ENCODE data around the gene IQCB1. TPM values are rescaled to one million over a fixed set of nuclear protein-coding genes. Genes with fewer than 3 reads are reported as not detected.
"Not testable (repeated sequence)": the region's sequence is repeated elsewhere in the genome, so short reads cannot be mapped to it uniquely, and the experiment has no call there.

IQCB1 gene
- total and polyA plus RNA-seq, 2 donors = 13.0 to 41.1 TPM

DNA sequence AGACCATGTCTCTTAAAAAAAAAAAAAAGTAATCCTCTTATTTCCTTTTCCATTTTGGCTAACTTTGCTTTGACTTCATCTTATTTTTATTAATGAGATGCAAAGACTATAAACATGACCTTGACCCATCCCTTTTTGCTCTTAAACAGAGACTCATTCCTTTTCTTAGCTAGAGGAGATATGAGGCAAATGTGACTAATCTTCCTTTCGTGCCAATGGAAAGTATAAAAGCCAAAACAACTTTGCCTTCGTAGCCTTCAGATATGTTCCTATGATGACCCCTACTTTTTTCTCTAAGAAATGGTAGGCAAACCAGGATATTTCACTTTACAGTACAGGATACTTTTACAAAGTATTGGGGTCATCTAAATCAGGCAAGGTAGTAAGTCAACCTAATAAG is 48.4 kb downstream of the IQCB1 start:
- Histone ChIP-seq H3K4me1 (ENCODE audit: insufficient read depth) (no peaks in the 10 kb centered on the region), H3K4me3 (ENCODE audit: low read depth, low read length) (no peak overlapping the region), H3K36me3 (ENCODE audit: insufficient read depth) (no peaks in the 10 kb centered on the region), H3K27ac (ENCODE audit: low read depth) (no peak overlapping the region)
- 76% methylated on average over 2 of the region's 2 CpGs for WGBS
- DNase-seq (ENCODE audit: extremely low spot score) = no peak

DNA sequence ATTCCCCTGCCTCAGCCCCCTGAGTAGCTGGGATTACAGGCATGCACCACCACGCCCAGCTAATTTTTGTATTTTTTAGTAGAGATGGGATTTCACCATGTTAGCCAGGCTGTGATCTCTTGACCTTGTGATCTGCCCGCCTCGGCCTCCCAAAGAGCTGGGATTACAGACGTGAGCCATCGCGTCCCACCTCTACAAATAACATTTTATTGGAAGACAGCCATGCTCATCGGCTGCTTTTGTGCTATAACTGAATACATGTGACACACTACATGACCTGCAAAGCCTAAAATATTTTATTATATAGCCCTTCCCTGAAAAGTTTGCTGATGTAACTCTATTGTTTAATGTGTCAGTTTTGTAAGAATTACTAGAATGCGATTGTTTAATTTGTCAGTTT is 52.1 kb downstream of the IQCB1 start:
- H3K27ac ChIP-seq (ENCODE audit: low read depth); H3K4me3 ChIP-seq (ENCODE audit: low read depth, low read length); DNase-seq (ENCODE audit: extremely low spot score); H3K36me3 ChIP-seq (ENCODE audit: insufficient read depth); H3K4me1 ChIP-seq (ENCODE audit: insufficient read depth): not testable (repeated sequence)
- 75% methylated on average over 8 of the region's 8 CpGs for WGBS

DNA sequence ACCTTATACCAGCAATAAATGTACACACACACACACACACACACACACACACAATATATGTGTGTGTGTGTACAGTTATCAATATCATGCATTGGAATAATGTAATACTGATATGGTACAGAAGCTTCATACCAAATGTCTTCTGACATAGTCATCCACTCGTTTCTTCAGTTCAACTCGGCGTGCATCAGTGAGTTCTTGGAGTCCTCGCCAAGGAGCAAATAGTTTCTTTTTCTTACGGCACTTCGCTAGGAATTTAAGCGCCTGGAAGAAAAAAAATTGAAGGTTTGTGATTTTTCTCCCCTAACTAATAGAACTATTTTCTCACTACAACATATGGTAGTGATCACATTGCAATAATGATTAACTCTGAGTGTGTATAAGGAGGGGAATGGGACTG is 53.2 kb downstream of the IQCB1 start:
- peaks cover 3% of the 10 kb centered on the region for H3K36me3 ChIP-seq (ENCODE audit: insufficient read depth)

DNA sequence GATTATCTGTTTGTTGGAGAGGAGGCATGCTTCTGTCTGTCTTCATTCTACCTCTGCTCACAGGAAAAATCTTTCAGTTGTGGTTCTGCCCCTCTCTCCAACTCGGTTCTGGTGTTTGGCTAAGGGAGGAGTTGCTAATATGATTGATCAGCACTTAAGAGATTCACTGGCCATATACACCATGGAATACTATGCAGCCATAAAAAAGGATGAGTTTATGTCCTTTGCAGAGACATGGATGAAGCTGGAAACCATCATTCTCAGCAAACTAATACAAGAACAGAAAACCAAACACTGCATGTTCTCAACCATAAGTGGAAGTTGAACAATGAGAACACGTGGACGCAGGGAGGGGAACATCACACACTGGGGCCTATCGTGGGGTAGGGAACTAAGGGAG is 59.8 kb downstream of the IQCB1 start:
- not testable (repeated sequence) for H3K4me3 ChIP-seq (ENCODE audit: low read depth, low read length); H3K36me3 ChIP-seq (ENCODE audit: insufficient read depth); H3K4me1 ChIP-seq (ENCODE audit: insufficient read depth); DNase-seq (ENCODE audit: extremely low spot score); H3K27ac ChIP-seq (ENCODE audit: low read depth)
- 98% methylated on average over 4 of the region's 4 CpGs for WGBS

More for the DNA sequence above, 53.2 kb downstream of the IQCB1 start:
- WGBS = 97% methylated on average over 7 of the region's 7 CpGs
- no peaks in the 10 kb centered on the region for H3K4me1 ChIP-seq (ENCODE audit: insufficient read depth)
- DNase-seq (ENCODE audit: extremely low spot score) = no peak
- no peak overlapping the region for H3K27ac ChIP-seq (ENCODE audit: low read depth)
- H3K4me3 ChIP-seq (ENCODE audit: low read depth, low read length) = no peak overlapping the region

DNA sequence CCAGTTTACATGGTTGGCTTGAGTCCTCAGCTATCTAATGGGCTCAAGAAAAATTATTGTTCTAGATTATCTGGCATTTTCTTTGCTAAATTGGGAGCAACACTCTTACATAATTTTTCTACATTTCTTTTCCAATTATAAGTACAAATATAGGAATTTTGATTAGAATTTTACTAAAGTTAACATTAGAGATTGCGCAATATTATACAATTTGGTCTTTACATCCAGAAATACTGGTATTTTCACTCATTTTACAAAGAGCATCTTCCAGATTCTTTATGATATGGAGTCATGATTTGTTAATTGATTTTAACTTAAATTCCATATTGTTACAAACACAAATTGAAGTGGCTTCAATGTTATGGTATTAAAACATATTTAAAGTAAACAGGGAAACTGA is 65.6 kb downstream of the IQCB1 start:
- no peak overlapping the region for H3K4me3 ChIP-seq (ENCODE audit: low read depth, low read length)
- H3K27ac ChIP-seq (ENCODE audit: low read depth) = no peak overlapping the region
- no peak for DNase-seq (ENCODE audit: extremely low spot score)
- no peaks in the 10 kb centered on the region for H3K4me1 ChIP-seq (ENCODE audit: insufficient read depth)
- H3K36me3 ChIP-seq (ENCODE audit: insufficient read depth) = peaks cover 6% of the 10 kb centered on the region
- 99% methylated on average over 1 of the region's 1 CpG for WGBS

DNA sequence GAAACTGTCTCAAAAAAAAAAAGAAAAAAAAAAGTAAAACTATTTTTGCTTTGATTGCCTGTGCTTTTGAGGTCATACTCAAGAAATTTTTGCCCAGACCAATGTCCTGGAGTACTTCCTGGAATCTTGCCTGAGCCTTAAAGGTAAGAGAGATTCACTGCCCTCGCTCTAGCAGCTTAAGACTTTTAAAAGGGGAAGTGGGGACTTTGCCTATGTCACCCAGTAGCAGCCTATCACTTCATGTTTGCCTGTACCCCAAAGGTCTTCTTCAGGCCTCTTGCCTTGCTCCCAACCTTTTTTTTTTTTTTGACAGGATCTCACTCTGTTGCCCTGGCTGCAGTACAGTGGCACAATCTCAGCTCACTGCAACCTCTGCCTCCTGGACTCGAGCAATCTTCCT is 66.4 kb downstream of the IQCB1 start:
- Histone ChIP-seq H3K4me1 (ENCODE audit: insufficient read depth) (no peaks in the 10 kb centered on the region), H3K36me3 (ENCODE audit: insufficient read depth) (peaks cover 6% of the 10 kb centered on the region), H3K4me3 (ENCODE audit: low read depth, low read length) (no peak overlapping the region), H3K27ac (ENCODE audit: low read depth) (no peak overlapping the region)
- no peak for DNase-seq (ENCODE audit: extremely low spot score)
- WGBS = 95% methylated on average over 2 of the region's 2 CpGs

DNA sequence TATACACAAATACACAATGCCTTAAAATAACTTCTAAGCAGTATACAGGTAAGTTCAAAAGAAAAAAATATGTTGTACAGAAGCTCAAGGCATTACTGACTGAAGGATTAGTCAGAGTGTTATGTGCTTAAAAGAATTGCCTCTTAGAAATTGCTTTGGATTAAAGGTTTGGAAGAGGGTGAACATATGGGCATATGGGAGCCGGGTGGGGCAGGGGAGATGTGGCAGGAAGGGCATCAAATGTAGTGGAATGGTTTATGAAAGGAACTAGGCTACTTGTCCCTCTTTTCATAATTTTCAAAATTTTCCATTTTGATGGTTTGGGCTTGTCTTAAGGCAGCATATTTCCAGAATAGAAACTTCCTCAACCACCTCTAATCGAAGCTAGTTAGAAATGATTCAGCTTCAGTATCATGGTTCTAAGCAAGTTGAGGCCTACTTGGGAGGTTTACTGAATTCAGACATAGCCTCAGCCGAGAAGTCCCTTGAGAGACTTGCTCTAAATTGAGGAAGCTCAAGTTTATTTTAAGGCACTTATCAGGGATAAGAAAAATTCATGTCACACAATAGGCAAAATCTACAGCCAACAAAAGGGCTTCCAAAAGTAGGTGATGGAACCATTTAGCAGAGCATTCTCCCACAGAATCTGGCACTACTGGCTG is 75.2 kb downstream of the IQCB1 start:
- 73% methylated on average over 3 of the region's 3 CpGs for whole genome bisulfite sequencing
- Histone ChIP-seq H3K27ac (ENCODE audit: low read depth) (no peak overlapping the region), H3K4me1 (ENCODE audit: insufficient read depth) (no peaks in the 10 kb centered on the region), H3K4me3 (ENCODE audit: low read depth, low read length) (no peak overlapping the region), H3K36me3 (ENCODE audit: insufficient read depth) (no peaks in the 10 kb centered on the region)
- no peak for DNase-seq (ENCODE audit: extremely low spot score)

DNA sequence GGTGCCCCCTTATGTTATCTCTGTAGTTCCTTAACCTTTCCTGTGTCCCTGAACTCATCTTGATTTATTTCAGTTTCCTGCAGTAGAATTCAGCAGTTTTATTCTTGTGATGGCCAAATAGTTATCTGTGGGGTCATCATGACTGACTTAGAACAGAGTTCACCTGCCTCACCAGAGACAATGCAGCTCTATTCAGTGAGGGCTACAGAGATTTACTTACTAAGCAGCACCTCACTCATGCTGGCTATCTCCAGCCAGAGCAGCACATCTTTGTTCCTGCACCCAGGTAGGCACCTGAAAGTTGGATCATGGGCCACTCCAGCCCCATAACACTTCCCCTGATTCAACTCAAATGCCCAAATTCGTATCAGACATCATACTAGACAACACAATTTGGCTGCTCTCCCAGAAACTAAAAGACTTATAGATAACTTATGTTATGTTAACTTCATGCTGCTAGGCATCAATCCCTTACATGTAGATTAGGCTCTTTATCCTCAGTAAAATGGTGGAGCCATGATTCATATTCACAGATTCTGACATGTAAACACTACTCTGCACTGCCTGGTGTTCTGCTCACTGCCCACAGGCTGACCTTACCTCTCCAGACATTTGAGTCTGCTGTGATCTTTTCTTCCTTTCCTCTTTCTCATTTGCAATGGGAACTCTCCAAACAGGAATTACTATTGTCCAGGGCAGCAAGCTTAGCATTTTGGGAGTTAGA is 76.0 kb downstream of the IQCB1 start:
- H3K27ac ChIP-seq (ENCODE audit: low read depth) = no peak overlapping the region
- 12% methylated on average over 1 of the region's 1 CpG for WGBS
- H3K36me3 ChIP-seq (ENCODE audit: insufficient read depth) = no peaks in the 10 kb centered on the region
- no peak for DNase-seq (ENCODE audit: extremely low spot score)
- no peak overlapping the region for H3K4me3 ChIP-seq (ENCODE audit: low read depth, low read length)
- no peaks in the 10 kb centered on the region for H3K4me1 ChIP-seq (ENCODE audit: insufficient read depth)

DNA sequence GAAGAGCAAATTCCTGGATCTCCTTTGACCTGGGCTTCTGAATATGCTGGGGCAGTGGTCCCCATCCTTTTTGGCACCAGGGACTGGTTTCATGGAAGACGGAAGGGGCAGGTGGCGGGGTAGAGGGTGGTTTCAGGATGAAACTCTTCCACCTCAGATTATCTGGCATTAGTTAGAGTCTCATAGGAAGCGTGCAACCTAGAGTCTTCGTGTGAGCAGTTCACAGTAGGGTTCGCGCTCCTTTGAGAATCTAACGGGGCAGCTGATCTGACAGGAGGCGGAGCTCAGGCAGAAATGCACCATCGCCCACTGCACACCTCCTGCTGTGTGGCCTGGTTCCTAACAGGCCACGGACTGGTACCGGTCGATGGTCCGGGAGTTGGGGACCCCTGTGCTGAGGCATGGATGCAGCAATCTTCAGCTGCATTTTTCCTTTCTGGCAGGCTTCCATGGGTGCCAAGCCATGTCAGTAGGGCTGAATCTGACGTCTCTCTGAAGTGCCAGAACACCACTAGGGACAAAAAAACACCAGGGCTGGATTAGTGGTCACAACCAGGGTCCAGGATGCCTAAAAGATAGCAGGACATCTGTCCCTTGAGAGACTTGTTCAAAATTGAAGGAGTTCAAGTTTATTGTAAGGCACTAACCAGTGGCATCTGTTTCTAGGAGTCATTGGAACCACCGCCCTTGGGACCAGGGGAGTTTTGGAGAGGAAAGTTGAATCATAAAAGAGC is 76.9 kb downstream of the IQCB1 start:
- H3K36me3 ChIP-seq (ENCODE audit: insufficient read depth) = no peaks in the 10 kb centered on the region
- WGBS = 83% methylated on average over 15 of the region's 15 CpGs
- no peak overlapping the region for H3K27ac ChIP-seq (ENCODE audit: low read depth)
- no peak overlapping the region for H3K4me3 ChIP-seq (ENCODE audit: low read depth, low read length)
- H3K4me1 ChIP-seq (ENCODE audit: insufficient read depth) = no peaks in the 10 kb centered on the region
- no peak for DNase-seq (ENCODE audit: extremely low spot score)

DNA sequence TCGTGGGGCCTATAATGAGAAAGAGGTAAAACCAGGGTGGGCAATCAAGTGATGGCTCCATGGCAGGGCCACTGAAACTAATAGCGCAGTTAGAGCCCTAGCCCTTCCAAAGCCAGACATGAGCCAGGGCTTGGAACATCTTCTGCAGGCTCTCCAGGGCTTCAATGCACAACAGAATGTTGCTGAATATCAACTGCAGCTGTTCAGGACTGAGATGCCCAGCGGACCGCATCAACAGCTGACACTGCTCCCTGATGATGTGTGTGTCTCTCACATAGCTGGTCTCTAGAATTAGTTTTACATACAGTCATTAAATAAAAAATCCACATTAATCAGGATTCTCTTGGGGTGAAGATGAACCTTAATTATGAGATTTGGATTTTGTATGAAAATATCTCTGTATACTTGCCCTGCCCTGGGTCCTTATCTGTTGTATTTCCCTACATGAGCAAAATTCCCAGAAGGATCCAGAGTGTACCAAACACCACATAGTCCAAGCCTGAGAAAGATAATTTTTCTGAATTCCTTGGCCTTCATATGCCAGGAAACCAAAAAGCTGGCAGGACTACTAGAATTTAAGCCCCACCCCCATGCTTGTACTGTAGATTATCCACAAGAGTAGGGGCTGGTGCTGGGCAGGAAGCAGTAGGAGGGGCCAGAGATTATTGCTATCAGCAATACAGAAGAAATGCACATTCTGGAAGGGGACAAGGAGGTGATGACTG is 77.6 kb downstream of the IQCB1 start:
- Histone ChIP-seq H3K36me3 (ENCODE audit: insufficient read depth) (no peaks in the 10 kb centered on the region), H3K27ac (ENCODE audit: low read depth) (no peak overlapping the region), H3K4me1 (ENCODE audit: insufficient read depth) (no peaks in the 10 kb centered on the region), H3K4me3 (ENCODE audit: low read depth, low read length) (no peak overlapping the region)
- no peak for DNase-seq (ENCODE audit: extremely low spot score)
- 72% methylated on average over 4 of the region's 4 CpGs for WGBS

DNA sequence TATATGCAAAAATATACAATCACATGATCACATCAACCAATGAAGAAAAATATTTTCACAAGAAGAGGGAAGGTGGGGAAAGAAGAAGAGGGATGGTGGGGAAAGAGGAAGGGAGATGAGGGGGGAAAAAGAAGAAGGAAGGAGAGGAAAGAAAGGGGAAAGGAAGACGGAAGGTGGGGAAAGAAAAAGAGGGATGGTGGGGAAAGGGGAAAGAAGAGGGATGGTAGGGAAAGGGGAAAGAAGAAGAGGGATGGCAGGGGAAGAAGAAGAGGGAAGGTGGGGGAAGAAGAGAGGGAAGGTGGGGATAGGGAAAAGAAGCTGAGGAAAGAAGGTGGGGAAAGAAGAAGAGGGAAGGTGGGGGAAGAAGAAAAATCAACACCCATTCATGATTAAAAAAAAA is 82.1 kb downstream of the IQCB1 start:
- Histone ChIP-seq H3K4me3 (ENCODE audit: low read depth, low read length) (no peak overlapping the region), H3K36me3 (ENCODE audit: insufficient read depth) (no peaks in the 10 kb centered on the region), H3K27ac (ENCODE audit: low read depth) (no peak overlapping the region), H3K4me1 (ENCODE audit: insufficient read depth) (no peaks in the 10 kb centered on the region)
- DNase-seq (ENCODE audit: extremely low spot score) = no peak
- WGBS = 35% methylated on average over 1 of the region's 1 CpG

DNA sequence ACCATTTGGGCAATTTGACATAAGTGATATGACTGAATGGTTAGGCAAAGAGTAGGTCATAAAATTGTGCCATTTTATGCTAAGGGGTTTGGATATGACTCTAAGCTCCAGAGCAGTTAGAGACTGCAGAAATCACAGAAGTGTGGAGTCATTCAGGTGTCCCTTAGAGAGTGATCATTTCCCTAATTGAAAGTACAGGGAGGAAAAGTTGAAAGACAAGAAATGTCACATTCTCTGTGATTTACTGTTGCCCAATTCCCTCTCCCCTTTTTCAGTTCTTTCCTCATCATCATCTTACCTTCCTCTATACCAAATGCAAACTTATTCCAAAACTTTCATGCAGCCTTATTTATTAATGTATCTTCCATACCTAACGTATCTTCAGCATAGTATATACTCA is 82.6 kb downstream of the IQCB1 start:
- no peak overlapping the region for H3K4me3 ChIP-seq (ENCODE audit: low read depth, low read length)
- DNase-seq (ENCODE audit: extremely low spot score) = no peak
- no peak overlapping the region for H3K27ac ChIP-seq (ENCODE audit: low read depth)
- WGBS = 79% methylated on average over 1 of the region's 1 CpG
- H3K36me3 ChIP-seq (ENCODE audit: insufficient read depth) = no peaks in the 10 kb centered on the region
- no peaks in the 10 kb centered on the region for H3K4me1 ChIP-seq (ENCODE audit: insufficient read depth)

DNA sequence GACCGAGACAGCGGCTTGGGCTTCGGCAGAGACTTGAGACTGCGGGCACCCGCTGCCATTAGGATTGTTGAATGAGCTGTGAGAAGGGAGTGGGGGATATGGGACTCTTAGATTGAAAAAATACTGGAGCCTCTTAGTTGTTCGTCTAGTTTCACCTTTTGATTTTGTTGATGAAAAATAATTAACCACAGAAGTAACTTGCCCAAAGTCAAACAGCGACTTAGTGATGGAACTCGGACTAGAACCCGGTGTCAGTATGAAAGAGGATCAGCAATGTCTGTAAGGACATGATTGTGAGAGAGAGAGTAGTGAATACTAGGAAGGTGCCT is 84.8 kb downstream of the IQCB1 start:
- Histone ChIP-seq H3K4me1 (ENCODE audit: insufficient read depth) (no peaks in the 10 kb centered on the region), H3K36me3 (ENCODE audit: insufficient read depth) (no peaks in the 10 kb centered on the region), H3K4me3 (ENCODE audit: low read depth, low read length) (peak overlapping the region; percentile 83), H3K27ac (ENCODE audit: low read depth) (peak overlapping the region; percentile 68)
- 2% methylated on average over 9 of the region's 9 CpGs for WGBS
- DNase-seq (ENCODE audit: extremely low spot score) = no peak

All from urinary bladder (tissue), 4 donors.